Measurements from ENCODE around the gene EFL1. TPM values are rescaled to one million over a fixed set of nuclear protein-coding genes. Genes with fewer than 3 reads are reported as not detected.

The EFL1 gene
- total and polyA plus RNA-seq, 2 donors (not counting 3 experiments of a cell fraction or from before 2014, with no cell fraction given), result 6.6 to 21.9 TPM

GRCh38 chr15:82306791-82307713, 44.5 kb upstream of the EFL1 start:
- Histone ChIP-seq H4K20me1 (replicated peaks; ENCODE audit: control insufficient read depth, extremely low read depth, insufficient read depth, low read length) (no peaks in the 10 kb centered on the region), H3K4me1 (ENCODE audit: control insufficient read depth, extremely low read depth, insufficient read depth, low read length) (no peaks in the 10 kb centered on the region), H3K9me1 (replicated peaks; ENCODE audit: control insufficient read depth, extremely low read depth, insufficient read depth, low read length) (no peaks in the 10 kb centered on the region), H3K36me3 (ENCODE audit: control insufficient read depth in 2 of 2, extremely low read depth in 1 of 2, insufficient read depth in 2 of 2, low read length in 2 of 2) (no peaks in the 10 kb centered on the region), H3K27ac (ENCODE audit: insufficient read depth, low read depth, low read length) (no peak overlapping the region), H3K4me3 (replicated peaks in 1 of 3; ENCODE audit: insufficient read depth in 1 of 3, low read depth in 1 of 3, low read length in 3 of 3) (no peak overlapping the region), H3K79me2 (ENCODE audit: control insufficient read depth, insufficient read depth, low read length) (no peaks in the 10 kb centered on the region), H3K4me2 (ENCODE audit: insufficient read depth, low read length) (no peak overlapping the region), H3K9me3 (replicated peaks; ENCODE audit: control insufficient read depth, insufficient read depth, low read length) (no peaks in the 10 kb centered on the region), H3K9ac (replicated peaks; ENCODE audit: extremely low read depth, insufficient read depth, low read length) (no peak overlapping the region), H3K27me3 (ENCODE audit: control insufficient read depth in 2 of 2, insufficient read depth in 2 of 2, low read length in 2 of 2) (no peaks in the 10 kb centered on the region), H2AFZ (ENCODE audit: low read depth, low read length) (no peak overlapping the region)
- DNase-seq (ENCODE audit: low read depth, low spot score) (no peak), FAIRE-seq (no peak)
- dilution Hi-C loops (cut with MboI; ENCODE audit: extremely low pct_ligation_motif_present, low sequenced_read_pairs) (no loop called here), intact Hi-C loops (cut with micrococcal nuclease) (no loop called here)
- POLR2A ChIA-PET, result no interaction called here
- TF ChIP-seq EZH2 (IDR thresholded peaks at IDR 0.05; ENCODE audit: borderline replicate concordance, low read depth, low read length, severe bottlenecking) (no peak), JUN (IDR thresholded peaks at IDR 0.05; ENCODE audit: borderline replicate concordance, insufficient read depth, insufficient read length, low read depth) (no peak), POLR2A (IDR thresholded peaks at IDR 0.05; ENCODE audit: low read depth, low read length) (no peak), MYC (IDR thresholded peaks at IDR 0.05; ENCODE audit: low read depth, low read length) (no peak), CTCF (IDR thresholded peaks at IDR 0.05; ENCODE audit: extremely low read depth in 1 of 2, insufficient read depth in 1 of 2, low read depth in 1 of 2, low read length in 2 of 2) (no peak), POLR2AphosphoS5 (IDR thresholded peaks at IDR 0.05; ENCODE audit: insufficient read depth, low read depth, low read length) (no peak), GATA2 (IDR thresholded peaks at IDR 0.05; ENCODE audit: insufficient read depth, insufficient read length, low read depth, low read length) (no peak), MAX (IDR thresholded peaks at IDR 0.05; ENCODE audit: insufficient read depth, insufficient read length) (no peak), FOS (IDR thresholded peaks at IDR 0.05; ENCODE audit: borderline replicate concordance, insufficient read depth, low read length) (no peak)
- BruUV-seq (replicated peaks), result no TSS peak
- CTCF ChIA-PET, result no interaction called here

All from endothelial cell of umbilical vein (primary cell).